OCI-LY7 (cell line): ENCODE measurements around the gene ETFBKMT.

Source experiments
- EZH2phosphoT487 ChIP-seq: fragments of 200-600 bp; sonication (generic); IDR thresholded peaks from 2 replicates; pipeline ENCODE4 v1.6.1; 2018; ENCODE audit warnings: low read depth, borderline replicate concordance, mild to moderate bottlenecking, mixed run types, antibody characterized with exemption, low read length, moderate library complexity, mixed read lengths
- TF ChIP-seq, protein P1 (sequence below): fragments of 200-600 bp; sonication (generic); conservative IDR thresholded peaks from 2 replicates; pipeline ENCODE4 v1.5.1; 2014; ENCODE audit warnings: mild to moderate bottlenecking, antibody characterized with exemption, low read length, moderate library complexity, mixed read lengths

DNA sequence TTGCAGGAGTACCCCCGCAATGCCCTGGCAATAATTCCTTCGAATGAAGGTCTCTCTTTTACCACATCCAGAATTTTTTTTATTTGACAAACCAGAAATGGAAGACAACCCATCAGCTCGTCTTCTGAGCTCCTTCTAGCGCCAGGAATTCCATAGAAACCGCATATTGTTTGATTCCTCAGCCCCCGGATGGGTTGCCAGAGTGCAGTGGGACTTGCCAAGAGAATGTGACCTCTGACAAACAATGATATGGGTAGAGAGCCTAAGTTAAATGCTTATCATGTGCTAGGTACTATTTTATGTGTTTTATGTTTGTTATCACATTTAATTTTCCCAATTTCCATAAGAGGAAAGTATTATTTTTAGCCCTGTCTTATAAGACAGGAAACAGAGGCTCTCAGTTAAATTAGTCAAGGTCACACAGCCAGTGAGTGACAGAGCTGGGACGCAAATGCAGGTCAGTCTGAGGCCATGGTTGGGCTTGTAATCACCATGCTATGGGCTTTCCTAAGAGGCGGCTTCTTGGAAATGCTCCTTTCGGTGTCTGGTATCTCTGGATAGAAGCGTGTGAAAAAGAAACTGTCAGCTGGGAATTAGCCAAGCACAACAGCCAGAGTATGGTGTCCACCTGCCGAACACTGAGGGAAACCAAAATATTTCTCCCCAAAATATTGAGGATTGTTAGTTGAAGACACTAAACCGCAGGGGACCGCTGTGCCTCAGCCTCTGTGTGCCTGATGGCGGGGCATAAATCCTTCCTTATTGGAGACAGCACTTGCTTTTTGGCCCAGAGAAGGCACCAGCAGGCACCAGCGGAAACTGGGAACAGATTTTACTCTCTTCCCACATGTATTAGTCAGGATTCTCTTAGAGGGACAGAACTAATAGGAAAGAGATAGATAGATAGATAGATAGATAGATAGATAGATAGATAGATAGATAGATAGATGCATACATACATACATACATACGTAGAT lies 29.4 kb upstream of the ETFBKMT start:
- TF ChIP-seq, protein P1, sequence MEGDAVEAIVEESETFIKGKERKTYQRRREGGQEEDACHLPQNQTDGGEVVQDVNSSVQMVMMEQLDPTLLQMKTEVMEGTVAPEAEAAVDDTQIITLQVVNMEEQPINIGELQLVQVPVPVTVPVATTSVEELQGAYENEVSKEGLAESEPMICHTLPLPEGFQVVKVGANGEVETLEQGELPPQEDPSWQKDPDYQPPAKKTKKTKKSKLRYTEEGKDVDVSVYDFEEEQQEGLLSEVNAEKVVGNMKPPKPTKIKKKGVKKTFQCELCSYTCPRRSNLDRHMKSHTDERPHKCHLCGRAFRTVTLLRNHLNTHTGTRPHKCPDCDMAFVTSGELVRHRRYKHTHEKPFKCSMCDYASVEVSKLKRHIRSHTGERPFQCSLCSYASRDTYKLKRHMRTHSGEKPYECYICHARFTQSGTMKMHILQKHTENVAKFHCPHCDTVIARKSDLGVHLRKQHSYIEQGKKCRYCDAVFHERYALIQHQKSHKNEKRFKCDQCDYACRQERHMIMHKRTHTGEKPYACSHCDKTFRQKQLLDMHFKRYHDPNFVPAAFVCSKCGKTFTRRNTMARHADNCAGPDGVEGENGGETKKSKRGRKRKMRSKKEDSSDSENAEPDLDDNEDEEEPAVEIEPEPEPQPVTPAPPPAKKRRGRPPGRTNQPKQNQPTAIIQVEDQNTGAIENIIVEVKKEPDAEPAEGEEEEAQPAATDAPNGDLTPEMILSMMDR: no peak
- TF ChIP-seq EZH2phosphoT487: no peak
